ENCODE results near the gene FAM13A. TPM values are rescaled to one million over a fixed set of nuclear protein-coding genes. Genes with fewer than 3 reads are reported as not detected.

FAM13A gene
- polyA plus RNA-seq, 1 of the 3 experiments (the other 2 are of a cell fraction), result 0.67 TPM

GRCh38 chr4:88955580-88956380, 101.2 kb downstream of the FAM13A start:
- Histone ChIP-seq H3K4me3 (ENCODE audit: low read depth in 2 of 2, low read length in 1 of 2) (no peak overlapping the region), H3K4me2 (no peak overlapping the region), H3K9me2 (no peaks in the 10 kb centered on the region), H3K36me3 (replicated peaks in 1 of 2; ENCODE audit: control insufficient read depth in 1 of 2, insufficient read depth in 2 of 2, low read length in 1 of 2) (no peaks in the 10 kb centered on the region), H3K27me3 (ENCODE audit: insufficient read depth) (no peaks in the 10 kb centered on the region), H3K79me2 (ENCODE audit: insufficient read depth) (no peaks in the 10 kb centered on the region), H2AFZ (ENCODE audit: low read depth) (no peak overlapping the region), H3F3A (replicated peaks; ENCODE audit: insufficient read depth) (no peaks in the 10 kb centered on the region), H4K20me1 (ENCODE audit: insufficient read depth) (no peaks in the 10 kb centered on the region), H3K9me3 (no peaks in the 10 kb centered on the region), H3K9ac (no peak overlapping the region), H3K4me1 (ENCODE audit: control insufficient read depth in 1 of 2, insufficient read depth in 2 of 2, low read depth in 1 of 2, low read length in 1 of 2) (no peaks in the 10 kb centered on the region), H3K27ac (ENCODE audit: low read depth in 2 of 2, low read length in 1 of 2) (no peak overlapping the region)
- POLR2A ChIA-PET, result no interaction called here
- WGBS (ENCODE audit: low lambda C conversion rate), result 60% methylated on average over 3 of the region's 3 CpGs
- TF ChIP-seq GABPA (IDR thresholded peaks at IDR 0.05; ENCODE audit: low read depth) (no peak), CTCF (IDR thresholded peaks at IDR 0.05) (no peak), FOXM1 (IDR thresholded peaks at IDR 0.05; ENCODE audit: low read depth) (no peak), USF1 (IDR thresholded peaks at IDR 0.05; ENCODE audit: borderline replicate concordance, low read depth) (no peak), ELF1 (IDR thresholded peaks at IDR 0.05) (no peak), RXRA (IDR thresholded peaks at IDR 0.05; ENCODE audit: borderline replicate concordance, low read depth) (no peak), SMC3 (IDR thresholded peaks at IDR 0.05; ENCODE audit: low read depth, low read length) (no peak), IRF3 (IDR thresholded peaks at IDR 0.05; ENCODE audit: low read depth, low read length) (no peak), JUND (IDR thresholded peaks at IDR 0.05) (no peak), RCOR1 (IDR thresholded peaks at IDR 0.05; ENCODE audit: low read length) (no peak), EZH2phosphoT487 (IDR thresholded peaks at IDR 0.05; ENCODE audit: borderline replicate concordance, low read depth) (no peak)
- CTCF ChIA-PET, result interaction anchor here (0.7 to 1.2 kb wide), 2 partner anchors 8 to 13 kb away, joined by 3 to 4 read pairs; no protein-coding TSS in a partner anchor
- DNase-seq, result no peak

- 68% methylated on average over 2 of the region's 2 CpGs for WGBS (ENCODE audit: low lambda C conversion rate)
- no peaks in the 10 kb centered on the region for H3K79me2 ChIP-seq (ENCODE audit: insufficient read depth)
- DNase-seq, result no peak
- no peaks in the 10 kb centered on the region for H3K9me3 ChIP-seq
- ChIA-PET POLR2A (no interaction called here), CTCF (no interaction called here)
- no peak overlapping the region for H3K4me2 ChIP-seq
- no peaks in the 10 kb centered on the region for H3K27me3 ChIP-seq (ENCODE audit: insufficient read depth)
- H3K27ac ChIP-seq (ENCODE audit: low read depth in 2 of 2, low read length in 1 of 2), result no peak overlapping the region
- no peaks in the 10 kb centered on the region for H3F3A ChIP-seq (replicated peaks; ENCODE audit: insufficient read depth)
- no peaks in the 10 kb centered on the region for H4K20me1 ChIP-seq (ENCODE audit: insufficient read depth)
- no peaks in the 10 kb centered on the region for H3K36me3 ChIP-seq (replicated peaks in 1 of 2; ENCODE audit: control insufficient read depth in 1 of 2, insufficient read depth in 2 of 2, low read length in 1 of 2)
- H2AFZ ChIP-seq (ENCODE audit: low read depth), result no peak overlapping the region
- no peak overlapping the region for H3K9ac ChIP-seq
- no peak overlapping the region for H3K4me3 ChIP-seq (ENCODE audit: low read depth in 2 of 2, low read length in 1 of 2)
- H3K4me1 ChIP-seq (ENCODE audit: control insufficient read depth in 1 of 2, insufficient read depth in 2 of 2, low read depth in 1 of 2, low read length in 1 of 2), result no peaks in the 10 kb centered on the region
- no peaks in the 10 kb centered on the region for H3K9me2 ChIP-seq
- no peak for TF ChIP-seq MXI1 (IDR thresholded peaks at IDR 0.05; ENCODE audit: low read depth, low read length)
These were observed 103.6 kb downstream of the FAM13A start for GRCh38 chr4:88953400-88953799.
